HUES6 (cell line): Measurements from ENCODE around the gene SLC25A23.

Experiments
- H3K27ac ChIP-seq: 2 replicates; pipeline ENCODE4 v1.7.0; 2013; ENCODE audit warnings: low read depth, mild to moderate bottlenecking, low read length, inconsistent platforms
- H3K27me3 ChIP-seq: 2 replicates; pipeline ENCODE4 v1.6.1; 2013; ENCODE audit warnings: low read length; ENCODE audit not compliant: control insufficient read depth, insufficient read depth
- H3K36me3 ChIP-seq: 2 replicates; pipeline ENCODE4 v1.6.1; 2013; ENCODE audit warnings: low read length; ENCODE audit not compliant: control insufficient read depth, insufficient read depth
- H3K4me1 ChIP-seq: 2 replicates; pipeline ENCODE4 v1.6.1; 2013; ENCODE audit warnings: low read length; ENCODE audit not compliant: control insufficient read depth, insufficient read depth
- H3K4me3 ChIP-seq: 2 replicates; pipeline ENCODE4 v1.5.1; 2013; ENCODE audit warnings: low read depth, low read length
- H3K9ac ChIP-seq: one replicate; pipeline ENCODE4 v1.6.1; 2013; ENCODE audit warnings: mild to moderate bottlenecking, low read length
- H3K9me3 ChIP-seq: 2 replicates; pipeline ENCODE4 v1.6.1; 2013; ENCODE audit warnings: low read depth, low read length; ENCODE audit not compliant: control insufficient read depth, insufficient read depth

The SLC25A23 gene

GRCh38 chr19:6466526-6467248, 7.1 kb upstream of the SLC25A23 start:
- H3K27ac ChIP-seq, result no peak overlapping the region
- peaks cover 33% of the 10 kb centered on the region; the same call in 1 of the 2 replicates for H3K27me3 ChIP-seq
- peaks cover 8% of the 10 kb centered on the region for H3K36me3 ChIP-seq
- no peaks in the 10 kb centered on the region for H3K9me3 ChIP-seq
- H3K4me3 ChIP-seq, result no peak overlapping the region
- H3K4me1 ChIP-seq, result peaks cover 9% of the 10 kb centered on the region; the same call in 1 of the 2 replicates
- no peak overlapping the region for H3K9ac ChIP-seq

DNA sequence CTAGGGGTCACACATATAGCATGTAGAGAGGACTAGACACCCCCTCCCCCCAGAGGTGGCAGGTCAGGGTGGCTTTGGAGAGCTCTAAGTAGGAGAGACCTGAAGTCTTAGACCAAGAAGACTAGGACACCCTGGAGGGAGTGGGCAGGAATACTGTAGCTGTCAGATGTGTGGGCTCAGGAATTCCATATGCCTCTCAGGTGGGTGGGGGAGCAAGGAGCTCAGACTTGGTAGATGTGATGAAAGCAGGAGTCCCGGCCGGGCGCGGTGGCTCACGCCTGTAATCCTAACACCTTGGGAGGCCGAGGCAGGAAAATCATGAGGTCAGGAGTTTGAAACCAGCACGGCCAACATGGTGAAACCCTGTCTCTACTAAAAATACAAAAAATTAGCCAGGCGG, 6.1 kb upstream of the SLC25A23 start:
- H3K4me3 ChIP-seq, result no peak overlapping the region

GRCh38 chr19:6465006-6465405, 5.4 kb upstream of the SLC25A23 start:
- Histone ChIP-seq H3K4me3 (peak overlapping the region; percentile 94), H3K4me1 (peaks cover 4% of the 10 kb centered on the region; the same call in 1 of the 2 replicates), H3K9ac (peak overlapping the region; percentile 63)

More for the DNA sequence above, 6.1 kb upstream of the SLC25A23 start:
- peaks cover 8% of the 10 kb centered on the region for H3K36me3 ChIP-seq
- H3K9me3 ChIP-seq, result no peaks in the 10 kb centered on the region
- peaks cover 4% of the 10 kb centered on the region; the same call in 1 of the 2 replicates for H3K4me1 ChIP-seq
- no peak overlapping the region for H3K9ac ChIP-seq
- H3K27ac ChIP-seq, result no peak overlapping the region
- H3K27me3 ChIP-seq, result peaks cover 33% of the 10 kb centered on the region; the same call in 1 of the 2 replicates

GRCh38 chr19:6464070-6464873, 4.7 kb upstream of the SLC25A23 start, which contains the start of gene CRB3:
CRB3 (plus strand) TSS chr19:6464271; CDS start chr19:6464702, 431 bp downstream.
- Histone ChIP-seq H3K9me3 (no peaks in the 10 kb centered on the region), H3K4me1 (peaks cover 4% of the 10 kb centered on the region; the same call in 1 of the 2 replicates), H3K4me3 (peak within 1 kb of the TSS; percentile 94), H3K27ac (peak within 1 kb of the TSS; percentile 71; the same call in 1 of the 2 replicates), H3K9ac (peak within 1 kb of the TSS; percentile 63), H3K36me3 (peaks cover 8% of the 10 kb centered on the region), H3K27me3 (peaks cover 33% of the 10 kb centered on the region; the same call in 1 of the 2 replicates)

More at GRCh38 chr19:6465006-6465405, 5.4 kb upstream of the SLC25A23 start:
- no peaks in the 10 kb centered on the region for H3K9me3 ChIP-seq
- peaks cover 33% of the 10 kb centered on the region; the same call in 1 of the 2 replicates for H3K27me3 ChIP-seq
- H3K36me3 ChIP-seq, result peaks cover 8% of the 10 kb centered on the region
- no peak overlapping the region for H3K27ac ChIP-seq

- Histone ChIP-seq H3K9ac (peak overlapping the region; percentile 60), H3K9me3 (no peaks in the 10 kb centered on the region), H3K4me1 (peaks cover 10% of the 10 kb centered on the region; the same call in 1 of the 2 replicates), H3K4me3 (peak overlapping the region; percentile 81), H3K27me3 (peaks cover 26% of the 10 kb centered on the region; the same call in 1 of the 2 replicates), H3K27ac (no peak overlapping the region), H3K36me3 (peaks cover 5% of the 10 kb centered on the region)
These were observed 700 bp upstream of the SLC25A23 start for GRCh38 chr19:6460099-6460884.

DNA sequence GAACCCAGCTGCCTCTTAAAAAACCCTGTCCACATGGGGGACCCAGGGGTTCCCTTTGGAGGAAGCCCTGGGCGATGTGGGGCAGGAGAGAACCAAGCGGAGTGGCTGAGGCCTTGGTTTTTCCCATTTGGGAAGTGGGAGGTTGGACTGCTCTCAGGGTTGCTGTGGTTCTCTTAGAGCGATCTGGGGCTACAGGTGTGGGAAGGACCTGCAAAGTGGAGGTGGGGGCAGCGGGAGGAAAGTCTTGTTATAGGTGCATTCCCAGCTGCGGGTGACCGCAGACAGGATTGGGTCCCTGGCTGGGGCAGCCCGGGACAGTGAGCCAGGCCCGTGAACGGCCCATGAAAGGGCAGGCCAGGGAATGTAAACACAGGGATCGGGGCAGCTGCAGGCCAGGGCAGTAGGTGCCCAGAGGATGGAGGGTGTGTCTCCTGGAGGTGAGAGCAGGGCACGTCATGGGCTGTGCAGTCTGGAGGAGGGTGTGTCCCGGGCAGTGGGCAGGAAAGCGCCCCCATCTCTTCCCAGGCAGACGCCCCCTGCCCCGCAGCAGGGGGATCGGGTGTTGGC, 814 bp downstream of the SLC25A23 start:
- peaks cover 11% of the 10 kb centered on the region; the same call in 1 of the 2 replicates for H3K27me3 ChIP-seq
- H3K4me1 ChIP-seq, result peaks cover 10% of the 10 kb centered on the region; the same call in 1 of the 2 replicates
- H3K36me3 ChIP-seq, result peaks cover 16% of the 10 kb centered on the region
- peak overlapping the region; percentile 81 for H3K4me3 ChIP-seq
- no peak overlapping the region for H3K27ac ChIP-seq
- peak overlapping the region; percentile 54 for H3K9ac ChIP-seq
- peaks cover 13% of the 10 kb centered on the region for H3K9me3 ChIP-seq

- H3K9me3 ChIP-seq, result peaks cover 17% of the 10 kb centered on the region
- H3K27ac ChIP-seq, result no peak overlapping the region
- H3K4me3 ChIP-seq, result peak overlapping the region; percentile 81; the same call in 1 of the 2 replicates
- H3K4me1 ChIP-seq, result peaks cover 10% of the 10 kb centered on the region; the same call in 1 of the 2 replicates
- peak overlapping the region; percentile 14 for H3K9ac ChIP-seq
- H3K27me3 ChIP-seq, result peaks cover 6% of the 10 kb centered on the region; the same call in 1 of the 2 replicates
- peaks cover 22% of the 10 kb centered on the region for H3K36me3 ChIP-seq
These were observed 1.5 kb downstream of the SLC25A23 start for GRCh38 chr19:6457958-6458694.

DNA sequence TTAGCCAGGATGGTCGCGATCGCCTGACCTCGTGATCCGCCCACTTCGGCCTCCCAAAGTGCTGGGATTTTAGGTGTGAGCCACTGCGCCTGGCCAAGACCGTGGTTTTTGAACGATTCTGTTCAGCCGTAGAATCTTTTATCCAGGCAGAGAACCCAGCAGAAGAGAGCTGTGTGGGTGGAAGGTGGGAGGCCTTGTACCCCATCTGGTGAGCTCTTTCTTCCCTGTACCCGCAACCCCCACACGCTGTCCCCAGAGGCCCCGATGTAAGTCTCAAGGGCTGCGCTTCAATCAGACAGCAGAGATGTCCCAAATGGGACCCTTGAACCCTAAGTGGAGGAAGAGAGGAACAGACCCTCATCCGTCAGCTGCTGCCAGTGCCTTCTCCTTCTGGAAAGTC, 3.7 kb downstream of the SLC25A23 start:
- Histone ChIP-seq H3K27me3 (no peaks in the 10 kb centered on the region), H3K36me3 (peaks cover 36% of the 10 kb centered on the region), H3K9me3 (peaks cover 17% of the 10 kb centered on the region), H3K27ac (no peak overlapping the region), H3K4me3 (no peak overlapping the region), H3K9ac (no peak overlapping the region), H3K4me1 (peaks cover 10% of the 10 kb centered on the region; the same call in 1 of the 2 replicates)

- peaks cover 36% of the 10 kb centered on the region for H3K36me3 ChIP-seq
- peaks cover 9% of the 10 kb centered on the region; the same call in 1 of the 2 replicates for H3K4me1 ChIP-seq
- H3K27me3 ChIP-seq, result no peaks in the 10 kb centered on the region
- no peak overlapping the region for H3K4me3 ChIP-seq
- H3K9me3 ChIP-seq, result peaks cover 17% of the 10 kb centered on the region
- no peak overlapping the region for H3K27ac ChIP-seq
- no peak overlapping the region for H3K9ac ChIP-seq
These were observed 5.5 kb downstream of the SLC25A23 start for GRCh38 chr19:6453951-6454565.
